Measurements from ENCODE around the gene CLCNKA.
"Not testable (repeated sequence)": the region's sequence is repeated elsewhere in the genome, so short reads cannot be mapped to it uniquely, and the experiment has no call there.

Gene CLCNKA

DNA sequence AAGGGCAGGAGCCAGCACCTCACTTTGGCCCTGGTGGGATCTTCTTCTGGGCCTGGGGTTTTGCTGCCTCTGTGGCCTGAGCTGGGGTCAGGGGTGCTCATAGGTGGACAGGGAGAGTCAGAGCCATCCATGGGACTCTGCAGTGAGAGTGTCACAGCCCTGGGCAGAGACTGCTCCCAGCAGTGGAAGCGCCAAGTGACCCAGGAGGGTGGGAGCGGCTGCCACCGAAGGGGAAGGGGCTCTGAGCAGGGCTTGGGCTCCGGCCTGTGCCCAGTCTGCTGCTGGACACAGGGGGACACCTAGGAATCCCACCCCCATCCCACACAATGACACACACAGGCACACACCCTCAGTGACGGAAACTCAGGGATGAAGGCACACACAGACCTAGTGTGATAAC lies 22.1 kb downstream of the CLCNKA start:
- DNase-seq, result no peak

DNA sequence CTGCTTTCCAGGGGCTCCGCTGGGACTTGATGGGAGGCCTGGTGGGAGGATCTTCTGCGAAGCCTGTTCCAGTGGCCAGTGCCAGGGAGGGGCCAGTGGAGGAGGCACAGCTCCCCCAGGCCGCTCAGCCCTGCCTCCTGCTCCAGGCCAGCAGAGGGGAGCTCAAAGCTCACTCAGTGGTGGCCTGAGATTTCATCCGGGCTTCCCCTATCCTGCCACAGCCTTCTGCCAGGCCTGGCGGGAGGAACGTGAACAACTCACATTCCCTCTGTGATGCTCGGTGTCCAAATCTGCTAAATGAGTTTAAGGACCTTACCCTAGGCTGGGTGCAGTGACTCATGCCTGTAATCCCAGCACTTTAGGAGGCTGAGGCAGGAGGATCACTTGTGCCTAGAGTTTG lies 25.0 kb downstream of the CLCNKA start:
- DNase-seq, result no peak

DNA sequence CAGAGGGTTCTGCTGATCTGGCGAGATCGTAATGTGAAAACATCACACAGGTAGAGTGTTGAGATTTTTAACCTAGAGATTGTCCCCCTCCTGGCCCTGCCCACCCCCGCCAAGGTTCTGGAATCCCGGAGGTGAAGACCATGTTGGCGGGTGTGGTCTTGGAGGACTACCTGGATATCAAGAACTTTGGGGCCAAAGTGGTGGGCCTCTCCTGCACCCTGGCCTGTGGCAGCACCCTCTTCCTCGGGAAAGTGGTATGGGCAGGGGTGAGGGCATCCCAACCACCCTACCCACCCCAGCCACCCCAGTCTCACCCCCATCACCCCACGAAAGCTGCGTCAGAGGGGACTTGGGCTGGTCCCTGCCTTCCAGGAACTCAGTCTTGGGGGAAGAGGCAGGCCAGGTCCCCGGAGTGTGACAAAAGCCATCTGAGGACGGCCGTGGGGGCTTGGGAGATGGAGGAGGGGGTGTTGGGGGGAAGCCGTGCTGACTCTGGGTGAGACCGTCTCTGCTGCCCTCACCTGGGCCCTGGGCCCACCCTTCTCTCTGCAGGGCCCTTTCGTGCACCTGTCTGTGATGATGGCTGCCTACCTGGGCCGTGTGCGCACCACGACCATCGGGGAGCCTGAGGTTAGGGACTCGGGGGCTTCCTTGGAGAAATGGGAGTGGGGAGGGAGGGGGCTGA lies 26.1 kb downstream of the CLCNKA start:
- no peak for DNase-seq

DNA sequence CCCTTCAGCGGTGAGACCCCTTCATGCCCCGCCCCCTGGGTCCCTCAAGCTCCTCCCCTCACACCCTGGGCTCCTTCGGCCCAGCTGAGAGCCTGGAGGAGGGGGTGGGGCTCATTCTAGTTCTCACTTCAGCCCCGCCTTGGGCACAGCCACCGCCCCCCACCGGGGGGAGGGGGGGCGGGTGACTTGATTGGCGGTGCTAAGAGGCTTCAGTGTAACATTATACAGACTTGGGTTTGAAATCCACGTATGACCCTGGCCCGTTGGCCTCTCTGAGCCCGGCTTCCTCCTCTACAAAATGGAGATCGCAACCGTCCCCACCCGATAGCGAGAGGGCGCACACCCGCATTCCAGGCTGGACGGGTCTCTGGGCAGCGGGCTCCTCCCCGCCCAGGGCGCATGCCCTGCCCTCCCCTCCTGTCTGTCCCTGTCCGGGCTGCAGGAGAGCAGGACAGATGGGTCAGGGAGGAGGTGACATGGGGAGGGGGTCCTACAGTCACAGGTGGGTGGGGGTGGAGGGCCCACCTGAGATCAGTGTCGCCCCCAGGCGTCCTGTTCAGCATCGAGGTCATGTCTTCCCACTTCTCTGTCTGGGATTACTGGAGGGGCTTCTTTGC lies 26.8 kb downstream of the CLCNKA start:
- DNase-seq, result peak; percentile 60

DNA sequence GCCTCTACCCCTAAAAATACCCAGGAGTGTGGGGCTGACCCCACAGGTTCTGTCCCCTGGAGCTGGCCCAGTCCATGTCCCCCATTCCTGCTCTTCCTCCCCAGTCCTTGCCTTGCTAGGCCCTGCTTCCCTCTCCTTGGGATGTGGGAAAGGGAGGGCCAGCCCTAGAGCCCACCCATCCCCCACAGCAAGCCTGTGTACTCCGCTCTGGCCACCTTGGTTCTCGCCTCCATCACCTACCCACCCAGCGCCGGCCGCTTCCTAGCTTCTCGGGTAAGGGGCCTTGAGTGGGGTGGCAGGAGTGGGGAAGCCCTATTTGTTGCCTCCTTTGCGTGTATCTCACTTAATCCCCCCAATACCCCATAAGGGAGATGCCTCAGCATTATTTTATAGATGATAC lies 28.5 kb downstream of the CLCNKA start:
- DNase-seq, result no peak

DNA sequence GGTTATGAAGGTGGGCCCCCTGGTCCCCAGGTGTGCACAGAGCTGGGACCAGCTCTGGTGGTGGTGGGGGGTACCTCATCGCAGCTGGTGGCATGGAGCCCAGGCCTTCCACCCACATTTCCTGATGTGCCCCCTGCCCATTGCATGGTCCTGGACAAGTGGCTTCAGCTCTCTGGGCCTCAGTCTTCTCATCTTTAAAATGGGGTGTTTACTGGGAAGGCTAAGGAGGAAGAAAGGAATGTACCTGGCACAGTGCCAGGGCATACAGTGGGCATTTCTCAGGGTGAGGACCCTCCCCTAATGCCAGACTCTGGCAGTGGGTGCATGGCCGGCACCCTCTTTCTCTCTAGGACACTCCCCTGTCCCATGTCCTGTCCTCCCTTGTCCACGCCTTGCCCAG lies 29.2 kb downstream of the CLCNKA start:
- DNase-seq, result no peak

DNA sequence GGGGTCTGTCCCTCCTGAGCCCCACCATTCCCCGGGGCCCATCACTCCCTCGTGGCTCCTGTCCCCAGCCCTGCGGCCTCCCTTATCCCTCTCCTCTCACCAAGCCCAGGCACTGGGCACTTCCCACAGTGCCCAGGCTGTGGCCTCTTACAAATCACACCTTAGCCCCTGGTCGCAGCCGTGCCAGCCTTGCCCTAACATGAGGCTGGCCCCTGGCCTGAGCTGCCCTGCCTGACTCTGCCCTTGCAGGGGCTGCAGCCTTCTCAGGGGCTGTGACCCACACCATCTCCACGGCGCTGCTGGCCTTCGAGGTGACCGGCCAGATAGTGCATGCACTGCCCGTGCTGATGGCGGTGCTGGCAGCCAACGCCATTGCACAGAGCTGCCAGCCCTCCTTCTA lies 30.1 kb downstream of the CLCNKA start:
- DNase-seq, result not testable (repeated sequence)

DNA sequence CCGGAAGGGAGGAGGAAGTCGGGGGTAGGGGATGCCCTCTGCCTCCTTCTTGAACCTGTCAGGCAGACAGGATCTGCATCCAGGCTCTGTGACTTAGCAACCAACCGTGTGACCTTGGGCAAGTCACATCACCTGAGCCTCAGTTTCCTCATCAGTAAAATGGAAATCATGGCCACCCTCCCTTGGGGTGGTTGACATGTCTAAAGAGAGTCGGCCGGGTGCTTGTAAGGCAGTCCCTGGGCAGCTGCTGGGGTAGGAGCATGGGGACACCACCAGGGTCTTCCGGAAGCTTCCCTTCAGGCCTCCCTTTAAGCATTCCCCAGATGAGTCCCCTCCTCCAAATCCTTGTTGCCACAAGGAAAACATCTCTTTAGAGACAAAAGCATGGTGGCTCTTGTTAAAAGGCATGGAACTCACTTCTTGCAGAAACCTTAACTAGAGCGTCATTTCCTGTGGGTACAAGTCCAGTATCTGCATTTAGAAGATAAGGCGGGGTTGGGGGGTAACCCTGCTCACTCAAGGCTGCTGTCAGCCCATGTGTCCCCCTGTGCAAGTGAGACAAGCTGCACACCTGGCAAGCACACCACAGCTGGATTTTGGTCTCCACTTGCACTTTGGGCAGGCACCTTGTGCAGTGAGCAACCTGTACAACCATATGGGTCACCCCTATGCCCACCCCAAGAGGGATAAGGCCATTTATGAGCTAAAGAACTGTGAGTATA lies 32.1 kb downstream of the CLCNKA start:
- DNase-seq, result no peak

DNA sequence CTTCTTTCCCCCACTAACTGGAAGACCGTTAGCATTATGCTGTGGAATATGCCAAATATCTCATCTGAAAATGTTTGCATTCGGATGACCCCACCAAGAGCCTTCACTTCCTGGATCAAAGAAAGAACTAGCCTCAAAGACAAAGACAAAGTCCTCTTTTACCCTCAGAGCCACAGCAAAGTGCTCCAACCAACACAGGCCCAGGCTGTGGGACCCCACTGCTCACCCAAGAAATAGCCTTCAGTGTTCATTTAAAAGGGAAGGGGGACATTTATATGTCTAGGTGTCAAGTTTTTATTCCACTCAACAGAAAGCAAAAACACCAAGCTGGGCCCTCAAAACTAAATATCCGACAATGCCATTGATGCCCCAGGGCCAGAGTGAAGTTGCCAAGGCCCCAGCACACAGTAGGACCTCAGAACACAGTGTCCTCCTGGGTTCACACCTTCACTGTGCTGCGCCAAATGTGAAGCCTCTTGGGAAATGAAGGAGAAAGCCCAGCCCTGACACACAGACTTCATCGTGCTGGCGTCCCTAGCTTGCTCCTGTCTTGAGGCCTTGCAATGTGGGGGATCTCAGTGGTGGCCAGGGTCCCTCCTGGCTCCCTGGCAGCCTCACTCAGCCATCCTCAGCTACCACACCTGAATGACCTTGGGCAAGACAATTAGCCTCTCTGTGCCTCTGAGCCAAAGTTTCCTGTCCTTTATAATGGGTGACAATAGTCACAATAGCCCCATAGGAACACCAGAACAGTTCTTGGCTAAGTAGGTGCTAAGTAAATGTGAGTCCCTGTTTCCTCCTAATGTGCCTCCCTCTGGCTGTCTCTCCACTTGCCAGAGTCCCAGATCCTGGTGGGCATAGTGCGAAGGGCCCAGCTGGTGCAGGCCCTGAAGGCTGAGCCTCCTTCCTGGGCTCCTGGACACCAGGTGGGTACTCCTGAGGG lies 33.0 kb downstream of the CLCNKA start:
- no peak for DNase-seq

DNA sequence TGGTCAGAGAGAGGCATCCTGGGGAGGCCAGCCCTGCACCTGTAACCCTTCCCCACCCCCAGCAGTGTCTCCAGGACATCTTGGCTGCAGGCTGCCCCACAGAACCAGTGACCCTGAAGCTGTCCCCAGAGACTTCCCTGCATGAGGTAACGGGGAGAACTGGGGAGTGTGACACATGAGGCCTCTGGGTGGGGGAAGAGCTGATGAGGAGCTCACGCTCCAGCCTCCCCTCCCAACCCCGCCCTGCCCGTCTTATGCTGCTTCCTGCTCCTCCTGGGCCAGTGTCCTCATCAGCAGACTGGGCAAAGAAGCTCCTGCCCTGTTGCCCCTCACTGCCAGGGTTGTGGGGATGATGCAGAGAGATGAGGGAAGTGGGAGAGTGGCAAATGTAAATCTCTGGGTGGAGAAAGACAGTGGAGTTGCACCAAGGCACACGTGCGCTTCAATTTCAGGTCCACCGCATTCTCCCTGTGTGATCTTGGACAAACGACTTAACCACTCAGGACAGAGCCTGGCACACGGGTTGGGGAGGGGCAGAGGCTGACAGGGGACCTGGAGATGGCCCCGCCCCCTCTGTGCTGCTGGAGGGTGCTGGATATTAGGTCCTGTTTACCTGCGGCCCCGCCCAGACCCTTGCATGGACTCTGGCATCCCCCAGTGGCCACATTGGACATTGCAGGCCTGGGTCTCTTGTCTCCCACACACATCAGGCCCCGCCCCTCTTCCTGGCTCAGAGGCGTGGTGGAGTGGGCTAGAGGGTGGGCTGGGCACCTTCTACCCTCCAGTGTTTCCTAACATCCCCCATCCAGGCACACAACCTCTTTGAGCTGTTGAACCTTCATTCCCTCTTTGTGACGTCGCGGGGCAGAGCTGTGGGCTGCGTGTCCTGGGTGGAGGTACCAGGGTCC lies 34.0 kb downstream of the CLCNKA start:
- DNase-seq, result peak; percentile 93

DNA sequence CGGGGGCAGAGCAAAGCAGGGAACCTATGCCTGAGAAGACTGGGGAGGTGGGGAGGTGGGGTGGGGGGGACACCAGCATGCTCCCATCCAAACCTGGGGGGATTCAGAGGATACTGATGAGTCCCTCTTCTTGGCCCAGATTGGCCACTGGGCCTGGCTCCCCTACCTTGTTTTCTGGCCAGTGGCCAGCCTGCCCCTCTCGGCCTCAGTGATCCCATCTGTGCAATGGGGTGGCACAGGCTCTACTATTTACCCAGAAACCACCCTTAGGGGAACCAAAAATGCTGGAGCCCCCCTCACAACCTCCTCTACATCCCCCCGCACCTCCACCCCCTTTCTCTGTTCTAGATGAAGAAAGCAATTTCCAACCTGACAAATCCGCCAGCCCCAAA lies 34.7 kb downstream of the CLCNKA start:
- DNase-seq, result not testable (repeated sequence)

DNA sequence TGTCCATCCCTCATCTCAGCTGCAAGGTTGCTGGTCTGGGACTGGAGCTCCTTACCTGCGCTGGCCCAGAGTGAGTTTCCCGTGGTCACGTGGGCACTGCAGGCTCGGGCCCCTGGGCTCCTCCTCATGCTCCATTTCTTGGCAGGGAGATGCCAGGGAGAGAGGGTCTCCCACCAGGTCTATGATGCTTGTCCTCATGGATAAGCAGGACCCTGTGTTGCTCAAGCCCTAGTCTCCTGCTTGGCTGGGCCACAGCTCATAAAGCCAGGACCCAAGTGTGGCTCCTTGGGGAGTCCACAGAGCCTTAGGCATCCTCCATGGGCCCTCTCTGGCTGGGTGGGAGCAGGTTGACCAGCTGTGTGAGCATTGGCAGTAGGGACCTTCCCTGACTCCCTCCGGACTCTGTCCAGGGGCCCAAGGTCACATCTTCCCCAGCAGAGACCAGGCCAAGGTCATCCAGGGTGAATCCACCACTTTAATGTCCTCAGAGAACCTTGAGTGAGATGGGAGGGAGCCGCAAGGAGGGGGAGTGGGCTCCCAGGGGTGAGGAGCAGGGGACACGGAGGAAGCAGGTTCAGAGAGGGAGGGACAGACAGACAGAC lies 35.6 kb downstream of the CLCNKA start:
- not testable (repeated sequence) for DNase-seq

DNA sequence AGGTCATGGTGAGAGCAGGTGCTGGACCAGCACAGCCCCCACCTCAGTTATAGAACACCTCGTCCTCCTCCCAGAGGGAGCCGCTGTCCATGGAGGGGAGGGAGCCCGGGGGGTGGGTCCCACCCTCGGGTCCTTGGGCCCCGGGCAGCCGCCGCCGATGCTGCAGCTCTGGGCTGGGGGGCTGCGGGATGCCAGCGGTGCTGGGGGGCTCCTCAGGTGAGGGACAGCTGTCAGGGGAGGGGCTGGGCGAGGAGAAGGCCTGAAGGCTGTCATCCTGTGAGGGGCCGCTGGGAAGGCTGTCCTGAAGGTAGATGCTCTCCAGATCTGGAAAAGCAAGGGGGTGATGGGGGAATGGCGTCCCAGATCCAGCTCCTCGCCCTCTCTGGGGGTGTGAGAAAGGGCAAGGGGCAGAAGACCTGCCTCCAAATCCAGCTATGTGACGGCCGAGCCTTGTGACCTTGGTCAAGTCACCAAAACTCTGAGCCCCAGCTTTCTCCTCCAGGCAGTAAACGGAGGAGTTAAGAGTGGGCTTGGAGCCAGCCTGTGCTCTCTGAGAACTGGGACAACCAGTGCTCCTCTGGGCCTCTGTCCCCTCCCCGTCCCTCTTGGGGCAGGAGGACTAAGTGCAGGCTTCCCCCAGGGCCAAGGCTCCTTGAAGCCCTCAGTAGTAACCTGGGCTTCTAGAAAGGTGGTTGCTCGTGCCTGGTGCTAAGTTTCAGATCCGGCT lies 36.7 kb downstream of the CLCNKA start:
- DNase-seq, result not testable (repeated sequence)

DNA sequence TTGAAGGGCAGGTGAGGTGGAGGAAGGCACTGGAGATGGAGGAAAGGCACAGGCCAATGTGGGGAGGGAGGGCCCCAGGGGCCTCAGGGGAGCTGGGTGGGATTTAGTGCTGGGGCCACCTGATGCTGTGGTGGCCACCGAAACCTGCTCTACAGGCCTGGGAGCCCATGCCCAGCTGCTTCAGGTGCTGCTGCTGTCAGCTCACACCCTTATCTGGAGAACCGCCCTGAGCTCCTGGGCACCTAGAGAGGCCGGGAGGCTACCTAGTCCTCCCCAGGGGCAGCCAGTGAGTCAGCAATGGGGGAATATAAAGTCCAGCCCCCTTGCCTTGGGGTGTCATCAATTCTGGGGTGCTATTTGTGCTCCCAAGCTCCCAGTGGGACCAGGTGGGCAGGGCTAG lies 39.4 kb downstream of the CLCNKA start:
- no peak for DNase-seq

DNA sequence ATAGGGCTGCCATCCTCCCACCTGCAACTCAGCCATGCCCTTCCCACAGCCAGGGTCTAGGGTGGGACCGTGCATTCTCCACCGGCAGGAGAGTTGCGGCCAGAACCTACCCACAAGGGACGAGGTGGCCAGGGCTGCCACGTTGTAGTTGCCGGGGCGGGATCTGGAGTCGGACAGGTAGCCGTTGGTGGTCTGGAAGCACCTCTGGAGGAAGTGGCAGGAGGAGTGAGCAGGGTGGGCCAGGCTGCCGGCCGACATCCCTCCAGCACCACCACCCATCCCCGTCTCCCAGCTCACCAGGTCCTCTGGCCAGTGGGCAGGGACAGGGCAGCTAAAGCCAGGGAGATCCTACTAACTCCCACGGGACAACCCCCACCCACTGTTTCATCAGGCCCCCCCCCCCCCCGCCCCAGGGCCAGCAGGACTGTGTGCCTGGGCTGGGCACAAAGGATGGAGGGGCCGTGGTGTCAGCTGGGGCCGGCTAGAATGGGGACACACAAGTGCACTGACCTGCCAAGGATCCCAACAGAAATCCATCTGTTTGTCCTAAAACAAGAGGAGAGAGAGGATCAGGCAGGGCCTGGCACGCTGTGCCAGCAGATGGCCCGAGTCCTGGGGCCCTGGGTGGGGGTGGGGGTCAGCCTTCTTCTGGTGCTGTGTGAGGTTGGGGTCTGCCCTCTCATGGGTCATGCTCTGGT lies 40.3 kb downstream of the CLCNKA start:
- DNase-seq, result not testable (repeated sequence)

DNA sequence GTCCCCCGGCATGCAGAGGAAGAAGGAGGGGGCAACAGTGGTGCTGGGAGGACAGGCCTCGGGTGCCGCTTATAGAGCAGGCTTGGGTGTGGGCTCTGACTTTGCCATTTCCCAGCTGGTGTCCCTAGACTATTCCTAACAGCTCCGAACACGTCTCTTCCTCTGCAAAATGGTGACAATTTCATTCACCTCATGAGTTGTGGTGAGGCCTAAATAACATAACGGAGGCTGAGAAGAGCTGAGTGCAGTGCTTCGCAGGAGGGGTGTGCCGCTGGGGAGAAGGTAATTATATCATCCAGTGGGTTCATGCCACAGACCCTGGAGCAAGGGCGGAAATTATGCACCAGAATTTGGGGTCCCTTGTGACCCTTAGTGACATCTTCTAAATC lies 40.8 kb downstream of the CLCNKA start:
- DNase-seq, result not testable (repeated sequence)

DNA sequence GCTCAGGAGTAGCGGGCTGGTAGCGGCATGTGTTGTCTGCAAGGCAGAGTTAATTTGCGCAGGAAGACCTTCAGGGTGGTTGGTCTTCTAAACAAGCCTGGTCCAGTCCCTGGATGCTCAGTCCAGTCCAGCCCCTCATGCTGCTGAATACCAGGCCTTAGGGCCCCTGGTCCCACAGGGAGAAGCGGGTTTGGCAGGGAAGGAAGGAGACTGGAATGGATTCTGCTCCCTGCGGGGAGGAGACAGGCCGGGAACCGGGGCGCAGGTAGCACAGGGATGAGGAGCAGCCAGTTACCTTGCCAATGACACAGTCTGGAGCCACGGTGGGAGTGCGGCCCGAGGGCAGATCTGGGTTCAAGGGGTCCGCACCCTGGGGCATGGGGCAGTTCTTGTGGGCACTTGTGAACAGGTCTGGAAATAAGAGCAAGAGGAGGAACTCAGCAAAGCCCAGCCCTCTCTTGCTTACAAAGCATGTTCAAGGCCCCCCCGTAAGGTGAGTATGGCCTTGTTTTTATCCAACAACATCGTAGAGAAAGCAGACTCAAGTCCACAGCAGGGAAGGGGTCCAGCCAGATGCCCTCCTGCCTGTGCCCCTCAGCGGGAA lies 41.5 kb downstream of the CLCNKA start:
- no peak for DNase-seq

DNA sequence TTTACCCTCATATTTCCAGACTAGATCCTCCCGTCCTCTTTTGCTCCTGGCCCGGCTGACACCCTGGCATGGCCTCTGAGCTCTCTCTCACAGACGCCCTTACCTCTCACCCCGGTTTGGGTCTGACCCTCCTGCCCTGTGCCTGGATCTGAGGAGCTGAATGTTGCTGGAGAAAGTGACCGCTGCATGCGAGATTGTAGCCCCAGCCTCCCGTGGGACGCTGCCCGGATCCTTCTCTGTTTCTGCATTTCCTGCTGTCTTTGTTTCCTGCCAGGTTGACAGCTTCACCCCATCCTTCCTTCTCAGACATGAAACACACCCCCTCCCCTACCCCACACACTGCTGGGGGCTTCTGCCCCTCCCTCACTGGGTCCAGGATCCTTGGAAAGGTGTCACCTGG lies 42.1 kb downstream of the CLCNKA start:
- no peak for DNase-seq

DNA sequence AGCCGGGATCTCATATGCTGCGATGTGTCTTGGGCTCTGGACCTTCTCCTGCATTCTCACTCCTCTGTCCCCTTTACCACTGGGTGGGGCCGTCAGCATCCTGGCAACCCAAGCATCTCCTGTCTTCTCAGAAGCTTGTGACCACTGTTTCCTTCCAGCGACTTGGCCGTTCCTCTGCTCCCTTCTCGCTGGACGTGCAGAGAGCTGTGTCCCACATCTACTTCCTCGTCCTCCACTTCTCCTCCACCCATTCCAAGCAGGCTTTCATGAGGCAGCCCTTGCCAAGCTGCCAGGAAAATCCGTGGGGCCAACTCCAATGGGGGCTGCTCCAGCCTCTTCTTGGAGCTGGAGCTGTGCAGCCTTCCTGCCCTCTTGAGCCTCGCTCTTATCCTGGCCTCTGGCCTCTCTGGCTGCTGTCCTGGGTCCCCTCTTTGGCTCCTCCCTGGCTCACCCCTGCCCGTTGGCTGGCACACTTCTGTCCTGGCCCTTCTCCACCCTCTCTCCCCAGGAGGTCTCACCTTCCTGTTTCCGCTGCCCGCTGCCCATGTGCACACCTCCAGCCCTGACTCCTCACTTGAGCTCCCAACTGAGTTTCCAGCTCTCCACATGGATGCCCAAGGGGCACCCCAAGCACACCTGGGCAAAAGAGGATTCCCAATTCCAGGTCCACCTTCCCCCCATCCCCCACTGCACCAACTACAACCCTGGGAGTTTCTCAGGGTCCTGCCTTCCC lies 42.9 kb downstream of the CLCNKA start:
- no peak for DNase-seq

Data from stimulated activated CD4-positive, alpha-beta T cell treated with anti-CD3 and anti-CD28 coated beads, Interleukin-15, amount 100 ng/mL, for 24 hours (primary cell).